ENCODE measurements around the gene TP53BP2. TPM values are rescaled to one million over a fixed set of nuclear protein-coding genes. Genes with fewer than 3 reads are reported as not detected.

Gene TP53BP2
- total RNA-seq, 1 donor from 2014 or later: 46.6 TPM

GRCh38 chr1:223754681-223755431 lies 90.9 kb downstream of the TP53BP2 start:
- H3K36me3 Mint-ChIP-seq (ENCODE audit: low read depth, unreplicated experiment): peaks cover 34% of the 10 kb centered on the region
- no peak for DNase-seq (ENCODE audit: low read depth)

GRCh38 chr1:223752721-223753515 lies 92.8 kb downstream of the TP53BP2 start:
- Histone ChIP-seq H3K9ac (ENCODE audit: low read length) (no peak overlapping the region), H3K27ac (ENCODE audit: low read depth, low read length) (no peak overlapping the region), H3K4me1 (ENCODE audit: insufficient read depth, low read length) (peaks cover 11% of the 10 kb centered on the region), H3K27me3 (ENCODE audit: insufficient read depth, low read length) (no peaks in the 10 kb centered on the region), H2AFZ (ENCODE audit: low read depth, low read length) (no peak overlapping the region), H3K79me2 (ENCODE audit: insufficient read depth, low read length) (peaks cover 31% of the 10 kb centered on the region), H4K20me1 (ENCODE audit: insufficient read depth, low read length) (peaks cover 36% of the 10 kb centered on the region), H3K4me2 (ENCODE audit: low read length) (no peak overlapping the region), H3K9me3 (ENCODE audit: insufficient read depth, low read depth, low read length) (no peaks in the 10 kb centered on the region), H3K4me3 (ENCODE audit: insufficient read depth, low read depth, low read length) (no peak overlapping the region), H3K36me3 (ENCODE audit: insufficient read depth, low read length) (peaks cover 85% of the 10 kb centered on the region)
- Mint-ChIP-seq H3K4me3 (ENCODE audit: unreplicated experiment) (no peak overlapping the region), H3K9me3 (ENCODE audit: unreplicated experiment) (no peaks in the 10 kb centered on the region), H3K27ac (ENCODE audit: unreplicated experiment) (no peak overlapping the region), H3K27me3 (ENCODE audit: low read depth, unreplicated experiment) (no peaks in the 10 kb centered on the region), H3K4me1 (ENCODE audit: low read depth, unreplicated experiment) (peaks cover 10% of the 10 kb centered on the region), H3K36me3 (ENCODE audit: low read depth, unreplicated experiment) (peaks cover 31% of the 10 kb centered on the region)
- DNase-seq (ENCODE audit: low read depth): no peak
- FAIRE-seq: no peak
- no peak for TF ChIP-seq EZH2 (IDR thresholded peaks at IDR 0.05; ENCODE audit: insufficient read depth, low read length)
- no peak for TF ChIP-seq CTCF (IDR thresholded peaks at IDR 0.05; ENCODE audit: insufficient read depth, low read depth, low read length)

More at GRCh38 chr1:223754681-223755431, 90.9 kb downstream of the TP53BP2 start:
- H3K36me3 ChIP-seq (ENCODE audit: insufficient read depth, low read length): peaks cover 94% of the 10 kb centered on the region
- no peak overlapping the region for H3K27ac Mint-ChIP-seq (ENCODE audit: unreplicated experiment)
- no peak overlapping the region for H3K4me3 Mint-ChIP-seq (ENCODE audit: unreplicated experiment)
- H3K9ac ChIP-seq (ENCODE audit: low read length): no peak overlapping the region
- peaks cover 1% of the 10 kb centered on the region for H3K4me1 Mint-ChIP-seq (ENCODE audit: low read depth, unreplicated experiment)
- no peaks in the 10 kb centered on the region for H3K9me3 Mint-ChIP-seq (ENCODE audit: unreplicated experiment)
- H3K4me2 ChIP-seq (ENCODE audit: low read length): no peak overlapping the region
- no peak overlapping the region for H3K4me3 ChIP-seq (ENCODE audit: insufficient read depth, low read depth, low read length)
- no peaks in the 10 kb centered on the region for H3K27me3 ChIP-seq (ENCODE audit: insufficient read depth, low read length)
- H3K4me1 ChIP-seq (ENCODE audit: insufficient read depth, low read length): no peaks in the 10 kb centered on the region
- H4K20me1 ChIP-seq (ENCODE audit: insufficient read depth, low read length): peaks cover 31% of the 10 kb centered on the region
- no peaks in the 10 kb centered on the region for H3K27me3 Mint-ChIP-seq (ENCODE audit: low read depth, unreplicated experiment)
- FAIRE-seq: no peak
- H3K9me3 ChIP-seq (ENCODE audit: insufficient read depth, low read depth, low read length): no peaks in the 10 kb centered on the region
- no peak overlapping the region for H3K27ac ChIP-seq (ENCODE audit: low read depth, low read length)
- TF ChIP-seq CTCF (IDR thresholded peaks at IDR 0.05; ENCODE audit: insufficient read depth, low read depth, low read length) (no peak), EZH2 (IDR thresholded peaks at IDR 0.05; ENCODE audit: insufficient read depth, low read length) (no peak)
- no peak overlapping the region for H2AFZ ChIP-seq (ENCODE audit: low read depth, low read length)
- H3K79me2 ChIP-seq (ENCODE audit: insufficient read depth, low read length): peaks cover 25% of the 10 kb centered on the region

Measured in astrocyte (in vitro differentiated cells and primary cell).